ENCODE measurements around the gene GPX5.

GPX5 gene

GRCh38 chr6:28488916-28489365 lies 36.7 kb upstream of the GPX5 start:
- TF ChIP-seq CTCF (conservative IDR thresholded peaks at IDR 0.05; ENCODE audit: low read length), result no peak
- DNase-seq (ENCODE audit: low read depth), result peak; percentile 73
- peak overlapping the region; percentile 68 for H3K4me3 ChIP-seq (ENCODE audit: low read length)

GRCh38 chr6:28489366-28490204 lies 36.1 kb upstream of the GPX5 start:
- peak; percentile 67 for DNase-seq (ENCODE audit: low read depth)
- H3K4me3 ChIP-seq (ENCODE audit: low read length), result peak overlapping the region; percentile 68
- no peak for TF ChIP-seq CTCF (conservative IDR thresholded peaks at IDR 0.05; ENCODE audit: low read length)

- peak overlapping the region; percentile 68 for H3K4me3 ChIP-seq (ENCODE audit: low read length)
- no peak for TF ChIP-seq CTCF (conservative IDR thresholded peaks at IDR 0.05; ENCODE audit: low read length)
- DNase-seq (ENCODE audit: low read depth), result no peak
Observed at GRCh38 chr6:28490205-28490890, 35.3 kb upstream of the GPX5 start.

GRCh38 chr6:28491984-28492317 lies 33.7 kb upstream of the GPX5 start:
- no peak for DNase-seq (ENCODE audit: low read depth)
- TF ChIP-seq CTCF (conservative IDR thresholded peaks at IDR 0.05; ENCODE audit: low read length), result no peak
- H3K4me3 ChIP-seq (ENCODE audit: low read length), result no peak overlapping the region

GRCh38 chr6:28496099-28496779 lies 29.4 kb upstream of the GPX5 start:
- no peak for DNase-seq (ENCODE audit: low read depth)
- H3K4me3 ChIP-seq (ENCODE audit: low read length), result no peak overlapping the region
- TF ChIP-seq CTCF (conservative IDR thresholded peaks at IDR 0.05; ENCODE audit: low read length), result peak; percentile 20; the same call in 1 of the 2 replicates

GRCh38 chr6:28497306-28497705 lies 28.4 kb upstream of the GPX5 start:
- no peak for DNase-seq (ENCODE audit: low read depth)

More at GRCh38 chr6:28497306-28497705, 28.4 kb upstream of the GPX5 start:
- TF ChIP-seq CTCF (conservative IDR thresholded peaks at IDR 0.05; ENCODE audit: low read length), result no peak
- H3K4me3 ChIP-seq (ENCODE audit: low read length), result no peak overlapping the region
